ENCODE data around the gene DMPK.

DMPK gene

GRCh38 chr19:45768984-45769782 is 13.1 kb downstream of the DMPK start, which contains the start of gene SIX5:
Gene SIX5 (minus strand): TSS chr19:45769252. CDS start chr19:45768844, 408 bp downstream.
- no peak for TF ChIP-seq CTCF (IDR thresholded peaks at IDR 0.05; ENCODE audit: low read depth, low read length)
- peak; percentile 99 for DNase-seq (ENCODE audit: low read depth, low spot score)
- in situ Hi-C loops (cut with HindIII; ENCODE audit: low sequenced_read_pairs): no loop called here
- peak within 1 kb of the TSS; percentile 75 for H3K4me3 ChIP-seq (ENCODE audit: low read depth, low read length)

GRCh38 chr19:45768655-45768983 is 13.7 kb downstream of the DMPK start:
- TF ChIP-seq CTCF (IDR thresholded peaks at IDR 0.05; ENCODE audit: low read depth, low read length): no peak
- no peak for DNase-seq (ENCODE audit: low read depth, low spot score)
- in situ Hi-C loops (cut with HindIII; ENCODE audit: low sequenced_read_pairs): no loop called here
- peak overlapping the region; percentile 75 for H3K4me3 ChIP-seq (ENCODE audit: low read depth, low read length)

GRCh38 chr19:45767881-45768654 is 14.2 kb downstream of the DMPK start:
- in situ Hi-C loops (cut with HindIII; ENCODE audit: low sequenced_read_pairs): no loop called here
- DNase-seq (ENCODE audit: low read depth, low spot score): peak; percentile 73
- no peak for TF ChIP-seq CTCF (IDR thresholded peaks at IDR 0.05; ENCODE audit: low read depth, low read length)
- peak overlapping the region; percentile 75 for H3K4me3 ChIP-seq (ENCODE audit: low read depth, low read length)

- no peak for TF ChIP-seq CTCF (IDR thresholded peaks at IDR 0.05; ENCODE audit: low read depth, low read length)
- peak overlapping the region; percentile 75 for H3K4me3 ChIP-seq (ENCODE audit: low read depth, low read length)
- in situ Hi-C loops (cut with HindIII; ENCODE audit: low sequenced_read_pairs): no loop called here
- DNase-seq (ENCODE audit: low read depth, low spot score): peak; percentile 88
These were observed 14.8 kb downstream of the DMPK start for GRCh38 chr19:45767410-45767880.

GRCh38 chr19:45766869-45767346 is 15.4 kb downstream of the DMPK start:
- in situ Hi-C loops (cut with HindIII; ENCODE audit: low sequenced_read_pairs): no loop called here
- H3K4me3 ChIP-seq (ENCODE audit: low read depth, low read length): peak overlapping the region; percentile 75
- no peak for TF ChIP-seq CTCF (IDR thresholded peaks at IDR 0.05; ENCODE audit: low read depth, low read length)
- DNase-seq (ENCODE audit: low read depth, low spot score): peak; percentile 16

GRCh38 chr19:45766296-45766868 is 15.9 kb downstream of the DMPK start:
- in situ Hi-C loops (cut with HindIII; ENCODE audit: low sequenced_read_pairs): no loop called here
- H3K4me3 ChIP-seq (ENCODE audit: low read depth, low read length): peak overlapping the region; percentile 75
- no peak for DNase-seq (ENCODE audit: low read depth, low spot score)
- no peak for TF ChIP-seq CTCF (IDR thresholded peaks at IDR 0.05; ENCODE audit: low read depth, low read length)
